Measurements from ENCODE around the gene C16orf92.
"Not testable (repeated sequence)": the region's sequence is repeated elsewhere in the genome, so short reads cannot be mapped to it uniquely, and the experiment has no call there.

Gene C16orf92

DNA sequence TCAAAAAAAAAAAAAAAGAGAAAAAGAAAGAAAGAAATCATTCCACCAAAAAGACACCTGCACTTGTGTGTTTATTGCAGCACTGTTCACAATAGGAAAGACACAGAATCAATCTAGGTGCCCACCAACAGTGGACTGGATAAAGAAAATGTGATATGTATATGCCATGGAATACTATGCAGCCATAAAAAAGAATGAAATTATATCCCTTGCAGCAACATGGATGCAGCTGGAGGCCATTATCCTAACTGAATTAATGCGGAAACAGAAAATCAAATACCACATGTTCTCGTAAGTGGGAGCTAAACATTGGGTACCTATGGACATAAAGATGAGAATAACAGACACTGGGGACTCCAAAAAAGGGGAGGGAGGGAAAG, 5.7 kb upstream of the C16orf92 start:
- H3K4me3 ChIP-seq (ENCODE audit: low read length), result no peak overlapping the region
- TF ChIP-seq ZNF274 (IDR thresholded peaks at IDR 0.05; ENCODE audit: low read depth, low read length), result no peak

DNA sequence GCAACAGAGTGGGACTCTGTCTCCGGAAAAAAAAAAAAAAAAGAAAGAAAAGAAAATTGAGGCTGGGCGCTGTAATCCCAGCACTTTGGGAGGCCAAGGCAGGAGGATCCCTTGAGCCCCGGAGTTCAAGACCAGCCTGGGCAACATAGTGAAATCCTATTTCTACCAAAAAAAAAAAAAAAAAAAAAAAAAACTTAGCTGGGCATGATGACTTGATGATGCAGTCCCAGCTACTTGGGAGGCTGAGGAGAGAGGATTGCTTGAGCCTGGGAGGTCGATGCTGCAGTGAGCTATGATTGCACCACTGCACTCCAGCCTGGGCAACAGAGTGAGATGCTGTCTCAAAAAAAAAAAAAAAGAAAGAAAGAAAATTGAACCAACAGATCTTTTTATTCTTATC, 5.1 kb upstream of the C16orf92 start:
- not testable (repeated sequence) for H3K4me3 ChIP-seq (ENCODE audit: low read length)

DNA sequence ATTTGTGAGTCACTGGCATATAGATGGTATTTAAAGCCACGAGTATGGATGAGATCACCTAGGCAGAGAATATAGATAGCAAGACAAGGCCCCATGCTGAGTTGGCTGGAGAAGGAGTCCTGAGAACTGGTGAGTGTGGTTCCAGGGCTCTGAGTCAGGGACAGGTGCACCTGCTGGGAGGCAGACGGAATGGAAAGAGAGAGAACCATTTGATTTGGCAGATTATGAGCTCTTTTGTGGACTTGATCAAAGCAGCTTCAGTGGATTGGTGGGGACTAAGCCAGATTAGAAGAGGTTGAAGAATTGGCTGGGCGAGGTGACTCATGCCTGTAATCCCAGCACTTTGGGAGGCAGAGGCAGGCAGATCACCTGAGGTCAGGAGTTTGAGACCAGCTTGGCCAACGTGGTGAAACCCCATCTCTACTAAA, 4.3 kb upstream of the C16orf92 start:
- TF ChIP-seq ZNF274 (IDR thresholded peaks at IDR 0.05; ENCODE audit: low read depth, low read length), result no peak

DNA sequence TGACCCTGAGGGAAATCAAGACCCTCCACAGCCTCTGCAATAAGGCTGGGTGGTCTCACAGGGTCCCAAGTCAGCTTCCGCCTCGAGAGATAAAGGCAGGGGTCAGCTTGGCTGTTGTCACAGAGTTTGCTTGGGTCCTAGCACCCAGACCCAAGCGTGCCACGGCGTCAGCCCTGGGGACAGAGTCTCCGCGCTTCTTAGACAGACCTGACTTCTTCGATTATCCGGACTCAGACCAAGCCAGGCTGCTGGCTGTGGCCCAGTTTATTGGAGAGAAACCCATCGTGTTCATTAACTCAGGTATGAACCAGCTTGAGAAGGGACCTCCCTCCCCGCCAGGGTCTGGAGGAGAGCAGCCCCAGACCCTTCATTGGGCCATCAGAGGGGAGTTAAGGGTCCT, 588 bp downstream of the C16orf92 start:
- H3K4me3 ChIP-seq (ENCODE audit: low read length), result no peak overlapping the region

More for the DNA sequence above, 4.3 kb upstream of the C16orf92 start:
- no peak overlapping the region for H3K4me3 ChIP-seq (ENCODE audit: low read length)

DNA sequence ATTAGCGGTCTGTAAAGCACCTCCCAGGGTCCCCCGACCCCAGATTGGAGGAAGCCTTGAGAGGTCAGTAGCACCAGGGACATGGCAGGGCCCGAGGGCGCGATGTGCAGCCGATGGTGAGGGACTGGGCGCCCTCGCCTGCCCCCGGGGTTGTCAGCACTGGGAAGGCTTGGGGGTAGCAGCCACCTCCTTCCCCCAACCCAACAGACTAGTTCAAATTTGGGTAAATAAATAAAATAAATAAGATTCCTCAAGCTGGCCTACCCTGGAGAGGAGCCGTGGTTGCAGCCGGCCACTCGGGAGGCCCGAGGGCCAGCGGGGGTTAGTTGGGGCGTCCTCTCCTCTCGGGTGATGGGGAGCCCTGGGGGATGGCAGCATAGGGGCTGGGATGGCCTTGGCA, 1.5 kb downstream of the C16orf92 start:
- H3K4me3 ChIP-seq (ENCODE audit: low read length), result no peak overlapping the region
- TF ChIP-seq ZNF274 (IDR thresholded peaks at IDR 0.05; ENCODE audit: low read depth, low read length), result no peak

More for the DNA sequence above, 588 bp downstream of the C16orf92 start:
- TF ChIP-seq ZNF274 (IDR thresholded peaks at IDR 0.05; ENCODE audit: low read depth, low read length), result no peak

DNA sequence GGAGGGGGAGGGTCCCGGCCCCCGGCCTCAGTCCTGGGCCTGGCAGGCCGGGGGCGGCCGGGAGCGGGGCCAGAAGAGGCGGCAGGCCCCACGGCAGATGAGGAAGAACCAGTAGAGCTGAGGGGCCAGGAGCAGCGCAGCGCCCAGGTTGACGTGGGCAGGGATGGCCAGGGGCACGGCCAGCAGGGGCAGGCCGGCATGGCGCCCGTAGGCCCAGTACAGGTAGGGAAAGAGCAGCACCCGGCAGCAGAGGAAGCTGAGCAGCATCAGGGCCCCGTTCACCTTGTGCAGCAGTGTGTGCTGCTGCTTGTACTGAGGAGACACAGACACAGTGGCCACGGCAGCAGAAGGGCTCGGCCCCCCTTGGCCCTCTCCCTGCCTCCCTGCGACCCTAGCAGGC, 2.2 kb downstream of the C16orf92 start:
- no peak for TF ChIP-seq ZNF274 (IDR thresholded peaks at IDR 0.05; ENCODE audit: low read depth, low read length)
- H3K4me3 ChIP-seq (ENCODE audit: low read length), result no peak overlapping the region

DNA sequence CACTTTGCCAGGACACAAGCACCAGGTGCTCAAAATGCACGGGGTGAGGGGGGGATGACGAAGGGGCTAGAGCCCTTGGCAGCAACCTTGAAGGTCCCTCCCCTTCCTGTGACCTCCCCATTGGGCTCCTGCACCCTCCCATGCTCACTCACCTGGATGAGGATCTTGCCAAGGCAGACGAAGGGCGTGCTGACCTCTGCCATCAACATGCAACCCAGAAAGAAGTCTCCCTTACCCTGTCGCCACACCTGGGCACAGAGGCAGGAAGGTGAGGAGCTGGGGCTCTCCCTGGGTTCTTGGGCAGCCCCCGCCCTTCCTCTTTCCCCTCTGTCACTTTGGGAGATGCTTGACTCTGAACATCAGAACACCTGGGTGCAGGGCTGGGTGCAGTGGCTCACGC, 2.6 kb downstream of the C16orf92 start:
- no peak for TF ChIP-seq ZNF274 (IDR thresholded peaks at IDR 0.05; ENCODE audit: low read depth, low read length)

DNA sequence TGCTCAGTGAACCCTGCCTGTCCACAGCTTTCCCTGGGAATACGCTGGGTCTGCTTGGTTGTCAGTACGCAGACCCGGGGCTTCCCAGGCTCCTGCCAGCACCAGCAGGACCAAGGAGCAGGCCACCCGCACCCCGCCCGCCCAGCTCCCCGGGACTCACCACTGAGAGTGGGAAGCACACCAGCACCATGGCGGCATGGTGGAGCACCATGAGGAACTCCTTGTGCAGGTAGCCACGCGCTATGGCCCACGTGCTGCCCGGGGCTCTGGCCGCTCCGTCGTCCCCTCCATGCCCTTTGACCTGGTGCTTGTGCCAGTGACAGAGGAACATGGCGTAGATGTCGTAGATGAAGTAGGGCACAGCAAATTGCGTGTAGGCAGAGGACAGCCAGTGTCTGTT, 3.5 kb downstream of the C16orf92 start:
- TF ChIP-seq ZNF274 (IDR thresholded peaks at IDR 0.05; ENCODE audit: low read depth, low read length), result no peak
- H3K4me3 ChIP-seq (ENCODE audit: low read length), result no peak overlapping the region

More for the DNA sequence above, 2.6 kb downstream of the C16orf92 start:
- no peak overlapping the region for H3K4me3 ChIP-seq (ENCODE audit: low read length)

DNA sequence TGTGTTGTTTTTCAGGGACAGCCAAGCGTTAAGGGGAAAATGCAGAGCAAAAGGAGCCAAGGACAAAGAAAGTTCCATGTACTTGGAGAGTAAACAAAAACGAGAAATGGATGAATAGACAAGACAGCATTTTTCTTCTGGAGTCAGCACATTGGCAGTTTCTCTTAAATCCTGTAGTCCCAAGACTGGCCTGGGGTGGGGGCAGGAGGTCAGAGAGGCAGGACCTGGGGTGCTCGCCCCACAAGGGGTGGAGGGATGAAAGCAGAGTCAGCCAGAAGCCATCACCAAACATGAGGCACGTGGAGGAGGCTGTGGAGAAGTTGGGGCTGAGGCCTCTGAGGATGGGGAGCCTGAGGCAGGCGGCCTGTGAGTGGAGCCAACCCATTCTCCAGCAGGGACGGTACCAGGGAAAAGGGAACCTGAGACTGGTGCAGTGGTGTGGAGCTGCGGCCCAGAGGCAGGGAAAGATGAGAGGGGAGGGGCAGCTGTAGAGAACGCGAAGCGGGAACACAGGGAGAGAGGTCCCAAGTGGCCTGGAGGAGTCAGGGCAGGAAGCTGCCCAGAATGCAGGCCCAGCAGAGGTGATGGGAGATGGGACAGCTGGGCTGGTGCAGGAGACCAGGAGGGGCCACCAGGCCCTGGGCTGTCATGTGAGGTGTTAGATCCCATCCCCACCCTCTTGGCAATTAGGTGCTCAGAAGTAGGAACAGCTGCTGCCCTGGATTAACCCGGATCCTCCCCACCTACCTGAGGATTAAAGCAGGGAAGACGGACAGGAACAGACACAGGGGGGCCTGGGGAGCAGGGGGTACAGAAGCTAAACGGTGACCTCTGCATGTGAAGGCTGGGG, 4.8 kb downstream of the C16orf92 start:
- no peak overlapping the region for H3K4me3 ChIP-seq (ENCODE audit: low read length)
- no peak for TF ChIP-seq ZNF274 (IDR thresholded peaks at IDR 0.05; ENCODE audit: low read depth, low read length)

DNA sequence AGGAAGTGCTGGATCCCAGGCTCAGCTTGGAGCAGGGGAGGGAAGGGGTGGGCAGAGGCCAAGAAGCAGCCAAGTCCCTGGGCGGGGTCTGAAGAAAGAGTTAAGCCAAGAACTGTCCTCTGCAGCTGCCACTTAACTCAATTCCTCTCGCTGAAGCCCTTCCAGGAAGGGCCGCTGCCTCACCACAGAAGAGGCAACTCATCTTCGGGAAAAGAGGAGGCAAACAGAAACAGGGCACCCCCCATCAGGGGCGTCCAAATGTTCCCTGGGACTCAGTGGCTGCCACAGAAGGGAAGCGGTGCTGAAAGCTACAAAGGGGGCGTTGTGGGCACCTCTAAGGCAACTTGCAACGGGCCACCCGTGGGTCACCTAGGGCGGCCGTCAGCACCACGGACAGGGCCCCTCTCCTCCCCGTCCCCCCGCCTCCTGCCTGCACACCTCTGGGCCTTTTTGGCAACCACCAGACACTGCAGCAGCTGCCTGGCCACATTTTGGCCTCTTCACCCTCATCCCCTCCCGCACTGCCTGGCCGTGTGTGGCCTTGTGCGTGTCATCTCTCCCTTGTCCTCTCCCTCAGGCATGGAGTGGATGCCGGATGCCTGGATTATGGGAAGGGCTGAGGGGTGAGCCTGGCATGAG, 5.6 kb downstream of the C16orf92 start:
- TF ChIP-seq ZNF274 (IDR thresholded peaks at IDR 0.05; ENCODE audit: low read depth, low read length), result no peak
- no peak overlapping the region for H3K4me3 ChIP-seq (ENCODE audit: low read length)

DNA sequence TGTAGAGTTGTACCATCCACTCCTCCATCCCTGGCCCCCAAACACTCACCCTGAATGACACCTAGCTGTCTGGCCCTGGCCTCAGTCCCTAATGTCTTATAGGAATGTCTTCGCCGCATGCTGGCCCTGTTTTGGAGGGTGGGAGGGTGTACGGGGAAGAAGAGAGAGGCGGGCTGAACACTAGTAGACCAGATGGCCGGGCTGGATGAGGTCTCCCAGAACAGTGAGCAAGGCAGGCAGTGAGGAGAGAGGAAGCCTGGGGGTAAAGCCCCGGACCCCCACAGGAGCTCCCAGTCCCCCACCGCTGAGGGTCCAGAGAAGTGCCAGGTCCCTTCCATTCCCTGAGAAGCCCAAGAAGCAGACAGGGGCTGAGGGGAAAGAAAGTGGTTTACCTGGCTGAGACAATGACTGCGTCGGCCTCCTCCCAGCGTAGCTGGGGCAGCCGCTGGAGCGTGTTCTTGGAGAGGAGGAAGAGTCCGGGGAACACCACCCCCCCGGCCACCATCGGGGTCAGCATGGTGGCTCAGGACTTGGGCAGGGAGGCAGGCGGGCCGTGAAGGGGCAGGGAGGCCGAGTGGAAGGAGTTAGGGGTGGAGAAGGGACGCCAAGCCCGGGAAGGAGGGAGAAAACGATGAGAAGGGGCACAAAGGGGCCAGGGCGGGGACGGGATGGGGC, 7.2 kb downstream of the C16orf92 start:
- no peak for TF ChIP-seq ZNF274 (IDR thresholded peaks at IDR 0.05; ENCODE audit: low read depth, low read length)
- no peak overlapping the region for H3K4me3 ChIP-seq (ENCODE audit: low read length)

DNA sequence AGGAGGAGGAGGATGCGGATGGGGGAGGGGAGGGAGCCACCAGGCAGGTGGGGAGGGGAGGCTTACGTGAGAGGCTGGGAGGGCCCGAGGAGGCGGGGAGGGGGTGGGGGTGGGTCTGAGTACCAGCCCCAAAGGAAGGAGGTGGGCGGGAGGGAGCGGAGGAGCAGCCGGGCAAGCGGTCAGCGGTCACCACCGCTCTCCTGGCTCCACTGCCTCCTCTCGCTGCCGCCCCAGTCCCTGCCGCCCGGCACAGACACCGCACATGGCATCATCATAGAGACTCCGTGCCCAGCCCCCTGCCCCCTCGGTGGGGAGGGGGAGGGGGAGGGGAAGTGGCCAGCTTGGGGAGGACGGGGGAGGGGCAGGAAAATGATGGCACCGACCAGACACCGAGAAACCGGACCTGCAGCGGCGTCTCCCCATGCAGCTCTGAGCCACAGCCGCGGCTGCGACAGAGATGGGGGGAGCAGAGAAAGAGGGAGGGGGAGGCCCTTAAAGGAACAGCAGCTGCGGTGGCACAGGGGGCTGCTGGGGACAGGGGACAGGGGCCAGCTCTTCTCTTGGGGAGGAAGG, 7.9 kb downstream of the C16orf92 start, which contains the start of gene TLCD3B:
TSS of gene TLCD3B (minus strand) at position 431 of the 573 bp plus-strand sequence. CDS start 744 bp downstream, outside the sequence.
- TF ChIP-seq ZNF274 (IDR thresholded peaks at IDR 0.05; ENCODE audit: low read depth, low read length), result no peak
- no peak within 1 kb of the TSS for H3K4me3 ChIP-seq (ENCODE audit: low read length)

DNA sequence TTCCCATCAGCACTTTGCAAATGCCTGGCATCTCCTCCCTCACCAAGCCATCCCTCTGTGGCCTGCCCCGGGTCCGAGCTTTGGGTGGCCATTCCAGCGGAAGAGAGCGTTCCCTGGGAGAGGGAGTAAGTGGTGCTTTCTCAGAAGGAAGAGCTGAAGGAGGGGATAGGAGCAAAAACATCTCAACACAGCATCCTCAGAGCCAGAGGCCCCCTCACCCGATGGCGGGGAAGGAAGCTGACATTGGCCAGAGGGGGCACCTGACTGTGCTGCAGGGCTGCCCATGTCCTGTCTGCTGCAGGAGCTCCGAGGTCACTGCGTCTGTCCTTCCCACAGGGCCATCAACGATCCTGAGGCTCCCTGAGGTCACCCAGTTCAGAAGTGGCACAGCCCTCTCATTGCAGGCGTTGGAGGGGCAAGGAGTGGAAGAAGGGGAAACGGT, 8.5 kb downstream of the C16orf92 start:
- no peak for TF ChIP-seq ZNF274 (IDR thresholded peaks at IDR 0.05; ENCODE audit: low read depth, low read length)
- H3K4me3 ChIP-seq (ENCODE audit: low read length), result no peak overlapping the region

DNA sequence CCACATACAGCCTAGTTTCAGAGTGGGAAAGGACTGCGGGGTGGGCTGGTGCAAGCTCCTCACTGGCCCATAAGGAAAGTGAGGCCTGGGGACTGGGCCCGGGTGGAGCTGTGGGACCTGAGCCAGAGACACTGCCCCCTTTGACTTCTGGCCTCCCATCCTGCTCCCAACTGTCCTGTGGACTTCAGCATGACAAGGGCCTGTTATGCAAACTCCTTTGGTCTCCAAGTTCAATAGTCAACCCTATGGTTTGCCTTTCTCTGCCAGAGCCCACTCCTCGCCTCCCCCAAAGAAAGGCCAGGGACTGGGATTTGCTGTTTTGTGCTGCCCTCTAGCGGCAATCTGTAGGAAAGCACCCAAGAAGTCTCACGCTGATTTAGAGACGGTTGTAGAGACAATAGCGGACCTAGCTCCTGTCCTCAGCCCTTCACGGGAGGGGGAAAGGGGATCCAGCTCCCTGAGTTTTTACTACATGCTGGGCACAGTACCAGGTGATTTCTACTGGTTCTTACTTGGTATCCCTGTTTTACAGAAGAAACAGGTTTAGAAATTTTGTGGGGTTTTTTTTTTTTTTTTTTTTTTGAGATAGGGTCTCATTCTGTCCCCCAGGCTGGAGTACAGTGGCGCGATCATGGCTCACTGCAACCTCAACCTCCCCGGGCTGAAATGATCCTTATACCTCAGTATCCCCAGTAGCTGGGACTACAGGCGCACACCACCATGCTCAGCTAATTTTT, 9.3 kb downstream of the C16orf92 start:
- no peak overlapping the region for H3K4me3 ChIP-seq (ENCODE audit: low read length)
- TF ChIP-seq ZNF274 (IDR thresholded peaks at IDR 0.05; ENCODE audit: low read depth, low read length), result no peak

Measured in GM08714 (cell line).